K562 (cell line): Measurements from ENCODE around the gene TENT4A. TPM values are rescaled to one million over a fixed set of nuclear protein-coding genes. Genes with fewer than 3 reads are reported as not detected.

Source experiments
- ATAC-seq: fragments of 200-7000 bp; cut with Tn5 transposase; 3 replicates; pipeline ENCODE4 v1.9.1; 2020; ENCODE audit warnings: moderate library complexity
- BruUV-seq: library from RNA; stranded (reverse); fragments of 400-500 nt; replicated peaks from 2 replicates; lab custom pipeline; 2021; lab: Mats Ljungman, UMichigan
- CTCF ChIA-PET: fragments of 300-600 bp; formaldehyde crosslinking; extraction: SDS; loops from one replicate; lab custom pipeline; 2021; ENCODE audit warnings: low intra/inter-chr PET ratio; lab: Yijun Ruan, JAX
- POLR2A ChIA-PET: fragments of 300-600, 350-650 bp; sonication (Branson Sonifier 250); formaldehyde crosslinking; extraction: SDS; loops from one replicate; lab custom pipeline; 2021; ENCODE audit warnings: antibody characterized with exemption, inconsistent platforms; lab: Yijun Ruan, JAX
- DNase-seq, 4 experiments: peaks; one replicate each; pipeline versions ENCODE4 v3.0.0 to v3.0.0-alpha.2; 2011 to 2018; ENCODE audit warnings: low spot score in 3 of 4, mixed read lengths in 3 of 4; ENCODE audit errors: extremely low read depth in 1 of 4
- FAIRE-seq: peaks from 2 replicates; lab custom pipeline; 2011; peaks lifted over from hg19 to GRCh38; lab: Jason Lieb, UNC
- H2AFZ ChIP-seq: 2 replicates; pipeline ENCODE4 v1.6.0; 2011; ENCODE audit warnings: low read depth, low read length, control low read depth, inconsistent platforms
- H3K27ac ChIP-seq: fragments of 200-600 bp; 3 replicates; pipeline ENCODE4 v1.8.0; 2011; ENCODE audit warnings: low read depth, mild to moderate bottlenecking, control low read depth, inconsistent platforms, low read length, moderate library complexity, mixed read lengths; ENCODE audit errors: extremely low read depth
- H3K27me3 ChIP-seq, 2 experiments: fragments of 300-600 bp in 1 of 2; 2 replicates in 1 of 2; 3 replicates in 1 of 2; pipeline versions ENCODE4 v1.6.0 to v1.8.0; 2011; ENCODE audit warnings: inconsistent platforms in 2 of 2, low read length in 2 of 2, mild to moderate bottlenecking in 1 of 2, mixed read lengths in 1 of 2, moderate library complexity in 1 of 2; ENCODE audit not compliant: control insufficient read depth in 2 of 2, insufficient read depth in 2 of 2
- H3K36me3 ChIP-seq: fragments of 300-600 bp; 3 replicates; pipeline ENCODE4 v1.8.0; 2011; ENCODE audit warnings: mild to moderate bottlenecking, low read length, inconsistent platforms; ENCODE audit not compliant: control insufficient read depth, insufficient read depth
- H3K4me1 ChIP-seq, 2 experiments: fragments of 200-600 bp in 1 of 2; replicated peaks in 1 of 2; 2 replicates in 1 of 2; 3 replicates in 1 of 2; pipeline versions ENCODE4 v1.5.1 to v1.8.0; 2011; ENCODE audit warnings: inconsistent platforms in 2 of 2, low read length in 2 of 2, mild to moderate bottlenecking in 1 of 2, mixed read lengths in 1 of 2, moderate library complexity in 1 of 2; ENCODE audit not compliant: control insufficient read depth in 2 of 2, insufficient read depth in 2 of 2
- H3K4me2 ChIP-seq: 2 replicates; pipeline ENCODE4 v1.6.1; 2011; ENCODE audit warnings: low read length, control low read depth, inconsistent platforms, mixed read lengths; ENCODE audit not compliant: insufficient read depth
- H3K4me3 ChIP-seq: fragments of 200-600 bp; sonication (generic), shearing (Covaris generic); 2 replicates; pipeline ENCODE4 v1.5.1; 2016; ENCODE audit warnings: control low read depth, inconsistent platforms
- H3K79me2 ChIP-seq: fragments of 200-600 bp; 3 replicates; pipeline ENCODE4 v1.8.0; 2011; ENCODE audit warnings: low read length, inconsistent platforms; ENCODE audit not compliant: control insufficient read depth, insufficient read depth
- H3K9ac ChIP-seq, 2 experiments: 2 replicates each; pipeline versions ENCODE4 v1.6.0 to v1.6.1; 2011; ENCODE audit warnings: low read depth in 2 of 2, low read length in 2 of 2, control low read depth in 1 of 2, inconsistent platforms in 1 of 2, mild to moderate bottlenecking in 1 of 2, mixed read lengths in 1 of 2; ENCODE audit not compliant: insufficient read depth in 1 of 2
- H3K9me1 ChIP-seq: one replicate; pipeline ENCODE4 v1.6.0; 2011; ENCODE audit warnings: inconsistent platforms, mild to moderate bottlenecking, low read length, moderate library complexity; ENCODE audit not compliant: control insufficient read depth, insufficient read depth
- H3K9me3 ChIP-seq: replicated peaks from 2 replicates; pipeline ENCODE4 v1.5.1; 2011; ENCODE audit warnings: low read depth, low read length, inconsistent platforms; ENCODE audit not compliant: control insufficient read depth, insufficient read depth
- H4K20me1 ChIP-seq: replicated peaks from 2 replicates; pipeline ENCODE4 v1.6.1; 2011; ENCODE audit warnings: low read length, inconsistent platforms, mixed read lengths; ENCODE audit not compliant: control insufficient read depth, insufficient read depth
- FOXJ2 ChIP-seq: fragments of 200-800 bp; sonication (Bioruptor generic); IDR thresholded peaks from 2 replicates; pipeline ENCODE4 v1.6.1; 2016; ENCODE audit warnings: missing genetic modification characterization, missing compliant biosample characterization
- GTF2B ChIP-seq: IDR thresholded peaks from 2 replicates; pipeline ENCODE4 v1.6.1; 2011; ENCODE audit not compliant: insufficient read length; ENCODE audit errors: extremely low read depth
- ILK ChIP-seq: fragments of 450-650 bp; IDR thresholded peaks from 2 replicates; pipeline ENCODE4 v1.6.1; 2016; ENCODE audit warnings: missing genetic modification characterization, low read depth, mild to moderate bottlenecking, missing compliant biosample characterization, moderate library complexity, borderline replicate concordance
- MEF2A ChIP-seq: IDR thresholded peaks from 2 replicates; pipeline ENCODE4 v1.6.1; 2011; ENCODE audit warnings: low read depth, mild to moderate bottlenecking, low read length, moderate library complexity; ENCODE audit not compliant: control insufficient read depth
- NR2C1 ChIP-seq, 2 experiments: fragments of 450-650 bp; IDR thresholded peaks; 2 replicates each; pipeline ENCODE4 v1.6.1; 2017; ENCODE audit warnings: mild to moderate bottlenecking in 2 of 2, antibody characterized with exemption in 1 of 2, inconsistent platforms in 1 of 2, missing compliant biosample characterization in 1 of 2, missing genetic modification characterization in 1 of 2
- POLR2G ChIP-seq: fragments of 200-400 bp; formaldehyde crosslinking; IDR thresholded peaks from 2 replicates; pipeline ENCODE4 v1.6.1; 2017; ENCODE audit warnings: low read depth, mild to moderate bottlenecking, antibody characterized with exemption, low read length, moderate library complexity
- RBM25 ChIP-seq: fragments of 200-400 bp; formaldehyde crosslinking; IDR thresholded peaks from 2 replicates; pipeline ENCODE4 v1.6.1; 2018; ENCODE audit warnings: low read length, low read depth, moderate library complexity; ENCODE audit not compliant: severe bottlenecking
- ZNF589 ChIP-seq: fragments of 200-800 bp; sonication (Bioruptor generic); IDR thresholded peaks from 2 replicates; pipeline ENCODE4 v1.6.1; 2016; ENCODE audit warnings: low read depth, missing genetic modification characterization, missing compliant biosample characterization
- ZNF766 ChIP-seq: fragments of 200-800 bp; sonication (Bioruptor generic); conservative IDR thresholded peaks from 2 replicates; pipeline ENCODE4 v1.6.1; 2016; ENCODE audit warnings: missing genetic modification characterization, missing compliant biosample characterization
- WGBS: fragments of 100-300 bp; shearing (Covaris generic); methylation state at CpG from one replicate; pipeline ENCODE4 v1.1.6; 2016; ENCODE audit warnings: low coverage, mixed read lengths; ENCODE audit not compliant: insufficient coverage; ENCODE audit errors: missing lambda C conversion rate; 5-methylcytosine and 5-hydroxymethylcytosine counted together
- in situ Hi-C: fragments of 300-500 bp; cut with MboI; formaldehyde crosslinking; loops from 4 replicates; pipeline ENCODE4 v1.15.0; 2018; ENCODE audit warnings: inconsistent platforms, mixed read lengths
- intact Hi-C: fragments of 100-400 bp; cut with micrococcal nuclease; formaldehyde crosslinking; loops from 2 replicates; pipeline ENCODE4 v1.14.2; 2022
- polyA plus RNA-seq, 8 experiments: library from polyadenylated mRNA; depleted of rRNA in 4 of 8; stranded (reverse) in 5 of 8; unstranded in 3 of 8; fragments of >200 nt; fragmentation: Nextera tagmentation in 2 of 8; fragmentation: Illumina TruSeq in 1 of 8; extraction: Ambion mirVana in 2 of 8; extraction: Trizol in 1 of 8; gene quantifications; 2 replicates each; pipeline versions ENCODE4 v1.2.1 to v1.2.3, GENCODE V29; 2011 to 2014; ENCODE audit warnings: inconsistent platforms in 1 of 8, missing spikeins in 1 of 8
- total RNA-seq, 7 experiments: library from RNA; depleted of rRNA in 6 of 7; stranded (reverse); fragments of >200 nt in 6 of 7; fragmentation: Illumina TruSeq in 2 of 7; extraction: Trizol in 2 of 7; gene quantifications; 2 replicates each; pipeline versions ENCODE4 v1.2.1 to v1.2.3, GENCODE V29; 2011 to 2021; ENCODE audit warnings: low replicate concordance in 1 of 7

Gene TENT4A
- total and polyA plus RNA-seq, 9 of the 15 experiments (the other 6 are each of a cell fraction or from before 2014, with no cell fraction given) = 1.3 to 27.3 (median 13.0) TPM

GRCh38 chr5:6739603-6740002 lies 26.4 kb downstream of the TENT4A start:
- no peaks in the 10 kb centered on the region for H3K27me3 ChIP-seq
- H4K20me1 ChIP-seq = peaks cover 19% of the 10 kb centered on the region; the same call in 1 of the 2 replicates
- no peak overlapping the region; a peak in 1 of 4 replicates for H3K9ac ChIP-seq
- POLR2A ChIA-PET = interaction anchor here (1.2 kb wide), 1 partner anchor 16 kb away, joined by 4 read pairs; no protein-coding TSS in a partner anchor
- ATAC-seq (no peak), FAIRE-seq (no peak), DNase-seq (no peak)
- CTCF ChIA-PET = no interaction called here
- TF ChIP-seq ZNF589 (CRISPR knock-in tag) = no peak
- H3K4me2 ChIP-seq = no peak overlapping the region
- no peak overlapping the region for H2AFZ ChIP-seq
- H3K9me1 ChIP-seq = no peaks in the 10 kb centered on the region
- intact Hi-C loops = no loop called here
- H3K79me2 ChIP-seq = peaks cover 28% of the 10 kb centered on the region
- no peaks in the 10 kb centered on the region for H3K4me1 ChIP-seq
- H3K4me3 ChIP-seq = no peak overlapping the region
- peaks cover 90% of the 10 kb centered on the region for H3K36me3 ChIP-seq
- no peak overlapping the region for H3K27ac ChIP-seq
- 94% methylated on average over 15 of the region's 15 CpGs for WGBS
- H3K9me3 ChIP-seq = no peaks in the 10 kb centered on the region
- BruUV-seq = no TSS peak
- in situ Hi-C loops = loop anchor here (25.0 kb wide), 1 partner anchor 1252 kb away; no protein-coding TSS in a partner anchor

DNA sequence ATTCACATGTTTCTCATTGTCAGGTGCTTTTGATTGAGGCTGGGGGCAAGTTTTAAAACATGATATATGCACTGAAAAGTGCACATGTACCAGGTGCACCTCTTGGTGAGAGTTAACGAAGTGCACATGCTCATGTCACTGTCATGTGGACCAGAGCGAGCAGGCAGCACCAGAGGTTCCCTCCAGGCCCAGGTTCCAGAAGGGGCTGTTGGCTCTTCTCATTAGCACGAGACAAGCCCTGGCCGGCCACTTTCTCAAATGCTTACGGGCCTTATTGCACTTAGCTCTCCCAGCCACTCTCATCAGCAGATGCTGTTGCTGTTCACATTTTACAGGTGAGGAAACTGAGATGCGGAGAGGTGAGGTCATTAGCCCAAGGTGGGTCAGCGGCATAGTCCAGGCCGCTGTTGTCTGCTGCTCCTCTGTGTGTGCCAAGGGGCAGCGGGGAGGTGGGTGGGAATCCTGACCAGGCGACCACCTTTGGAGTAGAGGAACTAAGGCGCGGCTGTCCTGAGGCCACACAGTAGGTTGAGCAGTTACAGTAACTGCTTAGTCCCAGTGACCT lies 27.4 kb downstream of the TENT4A start:
- DNase-seq = no peak
- Histone ChIP-seq H3K9me1 (no peaks in the 10 kb centered on the region), H3K79me2 (peaks cover 18% of the 10 kb centered on the region), H4K20me1 (peaks cover 15% of the 10 kb centered on the region; the same call in 1 of the 2 replicates), H3K36me3 (peaks cover 98% of the 10 kb centered on the region), H3K9me3 (no peaks in the 10 kb centered on the region), H3K4me1 (no peaks in the 10 kb centered on the region), H3K9ac (no peak overlapping the region), H3K27me3 (no peaks in the 10 kb centered on the region), H3K27ac (no peak overlapping the region), H3K4me2 (no peak overlapping the region), H3K4me3 (no peak overlapping the region), H2AFZ (no peak overlapping the region)
- in situ Hi-C loops (loop anchor here (25.0 kb wide), 1 partner anchor 1253 kb away; no protein-coding TSS in a partner anchor), intact Hi-C loops (no loop called here)
- WGBS = 90% methylated on average over 12 of the region's 12 CpGs
- ATAC-seq = no peak
- ChIA-PET POLR2A (interaction anchor here (1.2 kb wide), 1 partner anchor 15 kb away, joined by 4 read pairs; no protein-coding TSS in a partner anchor), CTCF (no interaction called here)
- no peak for TF ChIP-seq NR2C1 (IDR thresholded peaks at IDR 0.05)
- no peak for TF ChIP-seq NR2C1 (tag; IDR thresholded peaks at IDR 0.05)
- no peak for TF ChIP-seq ZNF766 (CRISPR knock-in tag)
- TF ChIP-seq POLR2G = no peak
- no peak for TF ChIP-seq MEF2A
- no peak for TF ChIP-seq RBM25
- no peak for TF ChIP-seq FOXJ2 (tag)
- TF ChIP-seq ILK (tag) = no peak
- no peak for TF ChIP-seq GTF2B
- no TSS peak for BruUV-seq
- FAIRE-seq = no peak
